DOHH2 (cell line): ENCODE data around the gene SIAH1.

ENCODE experiments used
- EZH2phosphoT487 ChIP-seq: fragments of 200-600 bp; sonication (generic); IDR thresholded peaks from 2 replicates; pipeline ENCODE4 v1.6.1; 2017; ENCODE audit warnings: borderline replicate concordance, mild to moderate bottlenecking, antibody characterized with exemption, low read length, moderate library complexity, mixed read lengths
- TF ChIP-seq, protein P1 (sequence below): fragments of 200-600 bp; sonication (generic); IDR thresholded peaks from one replicate; pipeline ENCODE4 v1.5.1; 2014; ENCODE audit warnings: antibody characterized with exemption, mild to moderate bottlenecking, low read depth, low read length; ENCODE audit not compliant: poor library complexity, severe bottlenecking

DNA sequence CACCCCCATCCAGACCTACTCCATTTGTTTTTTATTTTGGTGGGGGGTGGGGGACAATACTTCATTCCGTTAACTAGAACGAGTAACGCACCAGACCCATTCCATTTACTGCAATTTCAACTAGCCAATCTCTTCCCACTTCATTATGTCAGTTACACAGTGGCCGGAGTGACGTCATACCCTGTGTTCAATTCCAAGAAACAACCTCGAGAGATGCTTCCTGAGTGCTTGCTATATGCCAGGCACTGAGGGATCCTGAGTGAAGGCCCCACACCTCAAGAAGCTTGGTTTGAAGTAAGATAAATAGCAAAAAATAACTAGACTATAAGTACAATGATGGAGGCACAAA lies 9.1 kb upstream of the SIAH1 start:
- TF ChIP-seq, protein P1, sequence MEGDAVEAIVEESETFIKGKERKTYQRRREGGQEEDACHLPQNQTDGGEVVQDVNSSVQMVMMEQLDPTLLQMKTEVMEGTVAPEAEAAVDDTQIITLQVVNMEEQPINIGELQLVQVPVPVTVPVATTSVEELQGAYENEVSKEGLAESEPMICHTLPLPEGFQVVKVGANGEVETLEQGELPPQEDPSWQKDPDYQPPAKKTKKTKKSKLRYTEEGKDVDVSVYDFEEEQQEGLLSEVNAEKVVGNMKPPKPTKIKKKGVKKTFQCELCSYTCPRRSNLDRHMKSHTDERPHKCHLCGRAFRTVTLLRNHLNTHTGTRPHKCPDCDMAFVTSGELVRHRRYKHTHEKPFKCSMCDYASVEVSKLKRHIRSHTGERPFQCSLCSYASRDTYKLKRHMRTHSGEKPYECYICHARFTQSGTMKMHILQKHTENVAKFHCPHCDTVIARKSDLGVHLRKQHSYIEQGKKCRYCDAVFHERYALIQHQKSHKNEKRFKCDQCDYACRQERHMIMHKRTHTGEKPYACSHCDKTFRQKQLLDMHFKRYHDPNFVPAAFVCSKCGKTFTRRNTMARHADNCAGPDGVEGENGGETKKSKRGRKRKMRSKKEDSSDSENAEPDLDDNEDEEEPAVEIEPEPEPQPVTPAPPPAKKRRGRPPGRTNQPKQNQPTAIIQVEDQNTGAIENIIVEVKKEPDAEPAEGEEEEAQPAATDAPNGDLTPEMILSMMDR, result no peak
- TF ChIP-seq EZH2phosphoT487, result no peak
